Stimulated activated naive CD8-positive, alpha-beta T cell treated with anti-CD3 and anti-CD28 coated beads, Interleukin-15, amount 100 ng/mL, for 72 hours (primary cell): Measurements from ENCODE around the gene NFE2L3.

Source experiments
- ATAC-seq: fragments of 150-1000 bp; cut with Tn5 transposase; 2 replicates; pipeline ENCODE4 v1.10.0; 2021; ENCODE audit warnings: mild to moderate bottlenecking, moderate library complexity
- DNase-seq, 2 donors: peaks; one replicate each; pipeline ENCODE4 v3.0.0; 2021 to 2022
- H3K27ac Mint-ChIP-seq, 2 donors: one replicate each; pipeline ENCODE4 v1.8.0; 2022; ENCODE audit warnings: mild to moderate bottlenecking in 2 of 2, mixed read lengths in 2 of 2, moderate library complexity in 2 of 2
- H3K27me3 Mint-ChIP-seq: one replicate; pipeline ENCODE4 v1.8.0; 2022; ENCODE audit warnings: mixed read lengths
- H3K4me1 Mint-ChIP-seq: one replicate; pipeline ENCODE4 v1.8.0; 2022; ENCODE audit warnings: mild to moderate bottlenecking, mixed read lengths
- H3K4me3 Mint-ChIP-seq, 2 donors: one replicate each; pipeline ENCODE4 v1.8.0; 2022; ENCODE audit warnings: mild to moderate bottlenecking in 2 of 2, mixed read lengths in 2 of 2, moderate library complexity in 1 of 2
- H3K9me3 Mint-ChIP-seq, 2 donors: one replicate each; pipeline ENCODE4 v1.8.0; 2022; ENCODE audit warnings: mixed read lengths in 2 of 2

The NFE2L3 gene

GRCh38 chr7:26213807-26214515 is 62.0 kb downstream of the NFE2L3 start:
- Mint-ChIP-seq H3K4me3 (peak overlapping the region in 1 of 2 donors; percentile 20), H3K4me1 (peaks cover 22% of the 10 kb centered on the region), H3K27ac (peak overlapping the region in 1 of 2 donors; percentile 88), H3K9me3 (peaks cover 0 to 5% of the 10 kb centered on the region in 2 donors), H3K27me3 (no peaks in the 10 kb centered on the region)
- DNase-seq: no peak
- ATAC-seq: no peak

- peaks cover 0 to 5% of the 10 kb centered on the region in 2 donors for H3K9me3 Mint-ChIP-seq
- no peak for DNase-seq
- peaks cover 11% of the 10 kb centered on the region for H3K4me1 Mint-ChIP-seq
- no peaks in the 10 kb centered on the region for H3K27me3 Mint-ChIP-seq
- H3K4me3 Mint-ChIP-seq: no peak overlapping the region
- H3K27ac Mint-ChIP-seq: no peak overlapping the region
- peak; percentile 89 for ATAC-seq
Observed at GRCh38 chr7:26216049-26216448, 64.1 kb downstream of the NFE2L3 start.

GRCh38 chr7:26224359-26224758 is 72.4 kb downstream of the NFE2L3 start:
- H3K4me3 Mint-ChIP-seq: no peak overlapping the region
- H3K4me1 Mint-ChIP-seq: no peaks in the 10 kb centered on the region
- no peaks in the 10 kb centered on the region for H3K27me3 Mint-ChIP-seq
- no peak overlapping the region for H3K27ac Mint-ChIP-seq
- no peak for ATAC-seq
- DNase-seq: no peak
- H3K9me3 Mint-ChIP-seq: no peaks in the 10 kb centered on the region

GRCh38 chr7:26227987-26228386 is 76.0 kb downstream of the NFE2L3 start:
- Mint-ChIP-seq H3K9me3 (no peaks in the 10 kb centered on the region), H3K27ac (no peak overlapping the region), H3K4me1 (no peaks in the 10 kb centered on the region), H3K4me3 (no peak overlapping the region), H3K27me3 (no peaks in the 10 kb centered on the region)
- no peak for DNase-seq
- ATAC-seq: no peak

- no peaks in the 10 kb centered on the region for H3K27me3 Mint-ChIP-seq
- no peak for ATAC-seq
- DNase-seq: no peak
- H3K4me3 Mint-ChIP-seq: no peak overlapping the region
- H3K27ac Mint-ChIP-seq: no peak overlapping the region
- no peaks in the 10 kb centered on the region for H3K9me3 Mint-ChIP-seq
- no peaks in the 10 kb centered on the region for H3K4me1 Mint-ChIP-seq
Observed at GRCh38 chr7:26233902-26234511, 82.0 kb downstream of the NFE2L3 start.
